ENCODE data around the gene MPST.

The MPST gene

GRCh38 chr22:37077802-37078448 lies 58.4 kb downstream of the MPST start:
- H3K9ac ChIP-seq (ENCODE audit: insufficient read length), result no peak overlapping the region
- no peak for DNase-seq (ENCODE audit: low read depth, low spot score)

GRCh38 chr22:37079158-37079557 lies 59.6 kb downstream of the MPST start:
- Histone ChIP-seq H3K36me3 (ENCODE audit: insufficient read depth, low read length) (no peaks in the 10 kb centered on the region), H3K27ac (no peak overlapping the region), H3K9me3 (ENCODE audit: low read depth, low read length) (no peaks in the 10 kb centered on the region), H3K4me3 (no peak overlapping the region), H3K9ac (ENCODE audit: insufficient read length) (no peak overlapping the region)
- TF ChIP-seq POLR2AphosphoS5 (IDR thresholded peaks at IDR 0.05; ENCODE audit: borderline replicate concordance, low read depth, low read length), result no peak
- no peak for TF ChIP-seq EZH2 (IDR thresholded peaks at IDR 0.05)
- no peak for TF ChIP-seq FOXP2 (optimal IDR thresholded peaks at IDR 0.05; ENCODE audit: control extremely low read depth, extremely low read length, insufficient read depth)
- no peak for DNase-seq (ENCODE audit: low read depth, low spot score)

More at GRCh38 chr22:37077802-37078448, 58.4 kb downstream of the MPST start:
- H3K4me3 ChIP-seq, result no peak overlapping the region
- H3K27ac ChIP-seq, result no peak overlapping the region
- TF ChIP-seq EZH2 (IDR thresholded peaks at IDR 0.05) (no peak), POLR2AphosphoS5 (IDR thresholded peaks at IDR 0.05; ENCODE audit: borderline replicate concordance, low read depth, low read length) (no peak), FOXP2 (optimal IDR thresholded peaks at IDR 0.05; ENCODE audit: control extremely low read depth, extremely low read length, insufficient read depth) (no peak)
- H3K9me3 ChIP-seq (ENCODE audit: low read depth, low read length), result no peaks in the 10 kb centered on the region
- H3K36me3 ChIP-seq (ENCODE audit: insufficient read depth, low read length), result no peaks in the 10 kb centered on the region

Measured in SK-N-MC (cell line).